CMK (cell line): ENCODE data around the gene LOXL1.

Source experiments
- DNase-seq: peaks from one replicate; pipeline ENCODE4 v3.0.0-alpha.2; 2010; ENCODE audit warnings: low read depth

Gene LOXL1

DNA sequence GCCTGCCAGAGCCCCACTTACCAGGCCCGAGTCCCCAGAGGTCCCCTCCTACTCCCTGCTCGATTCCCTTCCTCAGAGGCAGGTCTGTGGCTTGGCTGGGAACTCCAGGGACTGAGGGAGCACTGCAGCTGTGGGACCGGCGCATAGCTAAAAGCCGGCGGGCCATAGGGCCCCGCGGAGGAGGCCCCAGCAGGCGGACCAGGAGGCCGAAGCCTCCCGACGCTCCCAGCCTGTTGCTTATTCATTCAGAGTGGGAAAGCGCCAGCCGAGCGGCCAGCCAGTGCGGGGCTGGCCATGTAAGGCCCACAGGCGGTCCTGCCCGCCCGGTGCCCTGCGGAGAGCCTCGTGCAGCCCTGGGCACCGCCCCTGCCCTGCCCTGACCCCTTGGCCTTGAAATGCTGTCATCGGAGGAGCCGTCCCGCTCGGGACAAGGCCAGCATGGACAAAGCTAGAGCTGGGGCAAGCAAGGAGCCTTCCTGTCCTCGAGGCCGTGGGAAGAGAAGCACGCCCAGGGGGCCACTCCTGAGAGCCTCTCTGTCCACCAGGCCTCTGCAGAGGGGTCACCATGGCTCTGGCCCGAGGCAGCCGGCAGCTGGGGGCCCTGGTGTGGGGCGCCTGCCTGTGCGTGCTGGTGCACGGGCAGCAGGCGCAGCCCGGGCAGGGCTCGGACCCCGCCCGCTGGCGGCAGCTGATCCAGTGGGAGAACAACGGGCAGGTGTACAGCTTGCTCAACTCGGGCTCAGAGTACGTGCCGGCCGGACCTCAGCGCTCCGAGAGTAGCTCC, at the start of gene LOXL1:
LOXL1 (plus strand) TSS at position 244 of the 784 bp plus-strand sequence; CDS start at position 566, 322 bp downstream.
- DNase-seq, result no peak

- no peak for DNase-seq
These were observed 46.8 kb upstream of the LOXL1 start for GRCh38 chr15:73879426-73879825.

GRCh38 chr15:73881579-73882320, 44.5 kb upstream of the LOXL1 start:
- no peak for DNase-seq

DNA sequence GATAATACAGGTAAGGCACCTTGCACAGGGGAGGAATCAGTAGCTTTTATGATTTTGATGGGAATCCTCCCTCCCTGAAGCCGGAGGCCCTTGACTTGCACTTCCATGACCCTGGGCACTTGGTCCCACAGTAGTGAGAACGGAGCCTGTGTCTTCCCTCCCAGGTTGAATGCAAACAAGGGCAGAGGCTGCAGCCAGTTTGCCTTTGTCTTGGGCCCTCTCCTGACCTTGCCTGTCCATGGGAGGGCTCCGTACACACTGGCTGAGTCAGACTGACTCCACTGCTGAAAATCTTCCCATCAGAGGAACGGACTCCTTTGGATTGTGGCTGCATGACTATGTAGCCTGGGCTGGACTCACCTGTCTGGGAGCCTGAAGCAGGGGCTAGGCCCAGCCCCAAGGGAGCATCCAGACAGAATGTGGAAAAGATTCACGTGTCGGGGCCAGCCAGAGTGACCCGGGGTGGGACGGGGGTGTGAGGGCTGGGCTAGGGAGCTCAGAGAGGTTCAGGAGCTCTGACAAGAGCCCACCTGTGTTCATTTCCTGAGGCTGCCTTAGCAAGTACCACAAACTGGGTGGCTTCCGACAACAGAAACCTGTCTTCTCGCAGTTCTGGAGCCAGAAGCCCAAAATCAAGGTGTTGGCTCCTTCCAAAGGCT, 43.4 kb upstream of the LOXL1 start:
- DNase-seq, result no peak

DNA sequence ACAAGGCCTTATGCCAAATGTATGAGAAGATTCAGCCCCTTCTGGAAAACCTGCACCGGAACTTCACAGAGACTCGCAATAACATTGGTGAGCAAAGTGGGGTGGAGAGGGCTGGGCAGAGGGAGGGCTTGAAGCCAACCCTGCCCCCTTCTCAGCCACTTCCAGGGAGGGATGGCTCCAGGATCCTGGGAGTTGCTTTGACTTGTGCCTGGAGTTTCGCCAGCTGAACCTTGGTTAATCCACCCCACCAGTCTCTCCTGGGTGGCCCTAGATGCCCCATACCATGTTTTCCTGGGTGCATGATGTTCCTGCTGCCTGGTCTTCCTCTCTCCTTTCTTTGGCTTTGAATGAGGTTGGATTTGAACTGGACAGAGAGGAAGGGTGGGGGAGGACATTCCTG, 42.1 kb upstream of the LOXL1 start:
- DNase-seq, result no peak

- DNase-seq, result no peak
These were observed 40.1 kb upstream of the LOXL1 start for GRCh38 chr15:73885954-73886700.

GRCh38 chr15:73886717-73887345, 39.4 kb upstream of the LOXL1 start:
- DNase-seq, result no peak

GRCh38 chr15:73887481-73887880, 38.8 kb upstream of the LOXL1 start:
- DNase-seq, result no peak

DNA sequence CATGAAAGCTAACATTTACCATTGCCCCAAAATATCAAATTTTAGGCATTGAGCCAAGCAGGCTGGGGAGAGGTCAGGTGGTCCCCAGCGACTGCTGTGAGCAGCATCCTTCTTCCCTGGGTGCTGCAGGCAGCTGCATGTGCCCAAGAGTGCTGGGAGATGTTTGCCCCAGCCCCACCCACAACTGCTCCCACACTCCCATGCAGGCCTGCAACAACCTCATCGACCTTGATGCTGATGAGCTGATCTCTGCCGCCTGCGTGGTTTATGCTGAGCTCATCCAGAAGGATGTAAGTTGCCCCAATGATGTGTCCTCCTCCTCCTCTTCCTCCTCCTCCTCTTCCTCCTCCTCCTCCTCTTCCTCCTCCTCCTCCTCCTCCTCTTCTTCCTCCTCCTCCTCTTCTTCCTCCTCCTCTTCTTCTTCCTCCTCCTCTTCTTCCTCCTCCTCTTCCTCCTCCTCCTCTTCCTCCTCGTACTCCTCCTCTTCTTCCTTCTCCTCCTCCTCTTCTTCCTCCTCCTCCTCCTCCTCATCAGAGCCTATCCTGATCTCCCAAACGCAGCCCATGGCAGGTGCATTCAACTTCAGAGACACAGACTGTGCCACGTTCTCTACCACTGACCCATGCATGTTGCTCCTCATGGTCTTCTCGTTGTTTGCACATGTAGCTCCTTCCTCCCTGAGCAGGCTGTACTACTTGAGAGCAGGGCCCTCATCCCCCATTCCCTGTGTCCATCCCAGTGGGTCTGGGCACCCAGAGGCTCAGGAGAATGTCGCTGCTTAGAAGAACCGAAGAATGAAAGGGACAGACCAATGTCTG, 37.8 kb upstream of the LOXL1 start:
- no peak for DNase-seq

DNA sequence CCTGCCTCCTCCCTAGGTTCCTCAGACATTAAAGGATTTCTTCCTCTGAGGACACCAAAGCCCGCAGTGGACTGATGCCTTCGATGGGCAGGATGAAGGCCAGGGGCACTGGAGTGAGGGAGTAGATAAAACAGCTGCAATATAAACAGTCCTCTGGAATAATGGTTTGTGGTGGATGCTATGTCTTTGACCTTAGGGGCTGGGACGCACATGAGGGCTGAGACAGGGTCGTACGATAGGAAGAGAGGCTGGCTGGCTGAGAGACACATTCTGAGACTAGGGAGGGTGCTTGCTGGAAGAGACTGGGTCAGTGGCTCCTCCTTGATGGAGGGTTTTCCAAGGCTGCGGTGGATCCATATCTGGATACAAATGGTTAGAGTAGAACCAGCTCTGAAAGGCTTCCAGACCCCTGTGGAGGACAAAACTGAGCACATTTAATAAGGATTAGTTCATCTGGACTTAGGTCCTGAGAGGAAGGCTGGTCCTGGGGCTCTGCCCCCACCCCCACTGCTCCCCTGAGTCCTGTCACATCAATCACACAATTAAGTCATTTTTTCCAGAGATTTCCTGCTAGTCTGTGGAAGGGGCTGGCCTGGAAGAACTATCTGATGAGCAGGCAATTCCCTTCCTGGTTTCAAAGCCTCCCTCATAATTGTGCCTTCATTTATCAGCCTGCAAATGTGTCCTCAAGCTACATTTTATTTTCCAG, 37.1 kb upstream of the LOXL1 start:
- no peak for DNase-seq

- DNase-seq, result no peak
These were observed 36.5 kb upstream of the LOXL1 start for GRCh38 chr15:73889762-73890124.

GRCh38 chr15:73891328-73892315, 34.6 kb upstream of the LOXL1 start:
- no peak for DNase-seq

DNA sequence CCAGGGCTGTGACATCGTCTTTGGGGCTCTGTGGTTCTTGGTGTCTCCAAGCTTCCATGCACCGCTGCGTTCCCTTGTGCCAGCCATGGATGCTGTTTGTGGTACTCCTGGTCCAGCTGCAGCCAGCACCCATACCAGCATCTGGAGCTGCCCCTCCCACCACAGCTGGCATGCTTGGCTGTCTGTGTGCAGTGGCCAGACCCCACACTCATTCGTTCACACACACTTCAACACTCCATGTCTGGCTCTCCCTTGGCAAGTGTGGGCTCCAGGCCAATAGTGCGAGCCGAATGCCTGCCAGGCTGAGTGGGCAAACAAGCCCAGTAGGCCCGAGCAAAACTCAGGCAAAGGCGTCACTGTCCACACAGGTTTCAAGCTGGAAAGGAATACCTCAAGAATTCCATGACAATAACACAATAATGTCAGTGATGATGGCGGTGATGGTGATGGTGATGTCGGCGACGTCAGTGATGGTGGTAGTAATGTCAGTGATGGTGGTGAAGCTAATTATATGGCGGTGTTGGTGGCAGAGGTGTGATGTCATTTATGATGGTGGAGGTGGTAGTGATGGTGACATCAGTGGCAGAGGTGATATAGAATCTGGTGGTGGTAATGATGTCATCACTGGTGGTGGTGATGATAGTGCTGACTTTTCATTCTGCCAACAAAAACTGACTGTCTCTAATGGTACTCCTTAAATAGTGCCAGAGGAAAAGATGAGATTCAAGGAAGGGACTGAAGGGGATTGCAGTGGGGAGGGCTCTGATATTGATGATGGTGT, 33.6 kb upstream of the LOXL1 start:
- DNase-seq, result no peak

DNA sequence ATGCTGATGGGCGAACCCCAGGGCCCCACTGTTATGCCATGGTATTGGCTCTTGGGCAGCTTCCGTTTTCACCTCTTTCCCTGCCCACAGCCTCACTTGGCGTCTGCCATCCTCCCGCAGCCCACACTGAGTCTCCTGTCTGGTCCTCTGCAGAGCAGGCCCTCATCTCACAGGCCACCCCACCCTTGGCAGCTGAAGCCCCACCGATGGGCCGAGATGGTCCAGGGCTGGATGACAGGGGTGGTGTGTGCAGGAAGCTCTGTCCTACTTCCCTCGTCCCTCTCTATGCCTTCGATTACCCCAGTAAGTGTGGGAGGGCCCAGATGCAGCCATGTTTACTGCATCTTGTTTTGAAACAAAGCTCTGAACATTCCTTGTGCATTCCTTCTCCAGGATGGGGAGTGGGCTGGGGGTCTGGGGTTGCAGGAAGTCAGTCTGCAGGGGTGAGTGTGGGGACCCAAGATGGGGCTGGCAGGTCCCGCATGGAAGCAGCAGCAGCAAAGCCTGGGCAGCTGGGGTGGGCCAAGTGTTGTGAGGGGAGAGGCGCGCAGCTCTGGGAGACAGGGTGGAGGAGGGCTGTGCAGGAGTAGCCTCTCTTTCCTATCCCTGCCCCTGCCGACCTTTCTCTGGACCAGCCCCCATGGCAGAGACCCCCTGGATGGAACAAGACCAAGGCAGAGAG, 32.0 kb upstream of the LOXL1 start:
- DNase-seq, result no peak

DNA sequence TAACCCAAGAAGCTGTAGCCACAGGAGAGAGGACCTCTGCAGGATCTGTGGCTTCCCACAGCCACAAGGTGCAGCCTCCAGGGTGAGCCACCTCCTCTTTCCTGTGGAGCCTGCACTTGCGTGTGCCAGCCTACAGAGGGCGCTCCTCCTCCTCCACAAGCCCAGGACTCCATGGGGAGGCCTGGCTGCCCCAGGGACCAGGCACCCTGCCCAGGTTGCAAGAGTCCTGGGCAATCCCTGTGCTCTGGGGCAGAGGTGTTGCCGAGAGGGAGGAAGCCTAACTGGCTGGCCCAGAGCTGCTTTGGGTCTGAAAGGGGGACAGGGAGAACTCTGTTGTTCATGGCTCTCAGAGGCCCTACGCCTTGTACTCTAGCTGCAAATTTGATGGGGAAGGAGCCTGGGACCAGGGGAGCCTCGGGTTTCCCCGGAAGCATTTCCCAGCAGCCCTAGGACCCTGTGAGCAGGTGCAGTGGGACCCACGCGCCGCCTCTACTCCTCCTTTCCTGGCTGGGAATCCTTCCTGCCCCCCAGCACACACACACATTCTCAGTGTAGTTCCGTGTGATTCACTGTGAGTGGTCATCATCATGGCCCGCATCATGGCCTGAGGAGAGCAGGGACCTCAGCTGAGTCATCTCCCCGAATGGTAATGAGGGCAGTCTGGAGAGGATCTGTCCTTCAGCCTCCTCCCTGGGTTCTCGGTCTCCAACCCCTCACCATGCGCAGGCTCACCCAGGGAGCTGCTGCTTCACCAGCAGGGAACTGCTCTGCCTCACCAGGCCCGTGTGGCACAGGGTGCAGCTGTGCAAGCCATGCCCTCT, 28.6 kb upstream of the LOXL1 start:
- peak; percentile 89 for DNase-seq

GRCh38 chr15:73899197-73900094, 26.8 kb upstream of the LOXL1 start:
- DNase-seq, result no peak
